Esophagus muscularis mucosa (tissue), 4 donors: ENCODE results near the gene MMADHC.

Experiments
- CTCF ChIP-seq, 3 experiments: fragments of 200-600 bp in 2 of 3; fragments of 450-650 bp in 1 of 3; sonication (generic) in 2 of 3; IDR thresholded peaks; one replicate each; pipeline ENCODE4 v1.5.1; 2017 to 2019; ENCODE audit warnings: antibody characterized with exemption in 3 of 3, mild to moderate bottlenecking in 2 of 3, moderate library complexity in 1 of 3
- EP300 ChIP-seq: sonication (generic); formaldehyde crosslinking; IDR thresholded peaks from one replicate; pipeline ENCODE4 v1.6.1; 2017; ENCODE audit warnings: antibody characterized with exemption
- POLR2A ChIP-seq: fragments of 450-650 bp; IDR thresholded peaks from one replicate; pipeline ENCODE4 v1.6.1; 2017; ENCODE audit warnings: antibody characterized with exemption, moderate library complexity, mild to moderate bottlenecking, low read depth
- POLR2AphosphoS5 ChIP-seq, 2 donors: sonication (generic); formaldehyde crosslinking; IDR thresholded peaks; one replicate each; pipeline ENCODE4 v1.6.1; 2017; ENCODE audit warnings: antibody characterized with exemption in 2 of 2

- TF ChIP-seq CTCF (IDR thresholded peaks at IDR 0.05) (no peak), POLR2A (no peak), POLR2AphosphoS5 (IDR thresholded peaks at IDR 0.05) (no peak), EP300 (no peak)
Measured at GRCh38 chr2:149568138-149568537, 19.4 kb downstream of the MMADHC start.
